Osteocyte (in vitro differentiated cells): ENCODE measurements around the gene RPS15. TPM values are rescaled to one million over a fixed set of nuclear protein-coding genes. Genes with fewer than 3 reads are reported as not detected.
A peak's percentile ranks its signal among the peaks of the same experiment; 100 is the strongest.

Source experiments
- DNase-seq: peaks from one replicate; pipeline ENCODE4 v3.0.0; 2021; ENCODE audit warnings: mixed read lengths; ENCODE audit not compliant: unreplicated experiment; ENCODE audit errors: extremely low spot score
- H3K27ac Mint-ChIP-seq: one replicate; pipeline ENCODE4 v1.8.0; 2021; ENCODE audit warnings: mild to moderate bottlenecking, mixed read lengths; ENCODE audit not compliant: unreplicated experiment
- H3K27me3 Mint-ChIP-seq: one replicate; pipeline ENCODE4 v1.8.0; 2021; ENCODE audit warnings: mixed read lengths; ENCODE audit not compliant: unreplicated experiment
- H3K36me3 Mint-ChIP-seq: one replicate; pipeline ENCODE4 v1.8.0; 2021; ENCODE audit warnings: mixed read lengths; ENCODE audit not compliant: unreplicated experiment
- H3K4me1 Mint-ChIP-seq: one replicate; pipeline ENCODE4 v1.8.0; 2021; ENCODE audit warnings: mixed read lengths; ENCODE audit not compliant: unreplicated experiment
- H3K4me3 Mint-ChIP-seq: one replicate; pipeline ENCODE4 v1.8.0; 2021; ENCODE audit warnings: mild to moderate bottlenecking, moderate library complexity, mixed read lengths; ENCODE audit not compliant: unreplicated experiment
- H3K9me3 Mint-ChIP-seq: one replicate; pipeline ENCODE4 v1.8.0; 2021; ENCODE audit warnings: mixed read lengths; ENCODE audit not compliant: unreplicated experiment
- CTCF ChIP-seq: fragments of 200-600 bp; sonication (generic); IDR thresholded peaks from 2 replicates; pipeline ENCODE4 v1.5.0; 2021; ENCODE audit warnings: antibody characterized with exemption, mild to moderate bottlenecking, moderate library complexity
- total RNA-seq: library from RNA; stranded (reverse); gene quantifications from 2 replicates; pipeline ENCODE4 v1.2.1, GENCODE V29; 2021

The RPS15 gene
- total RNA-seq, 1 donor from 2014 or later: 932 TPM

GRCh38 chr19:1478934-1479707 lies 40.9 kb downstream of the RPS15 start, which contains the start of gene C19orf25:
Gene C19orf25 (minus strand): TSS chr19:1479215. CDS start chr19:1478903, 312 bp downstream.
- H3K27ac Mint-ChIP-seq: peak within 1 kb of the TSS; percentile 97
- H3K4me1 Mint-ChIP-seq: peaks cover 17% of the 10 kb centered on the region
- no peaks in the 10 kb centered on the region for H3K27me3 Mint-ChIP-seq
- no peaks in the 10 kb centered on the region for H3K9me3 Mint-ChIP-seq
- H3K4me3 Mint-ChIP-seq: peak within 1 kb of the TSS; percentile 99
- peaks cover 2% of the 10 kb centered on the region for H3K36me3 Mint-ChIP-seq
- TF ChIP-seq CTCF: no peak
- DNase-seq: peak; percentile 97

GRCh38 chr19:1481224-1481892 lies 43.2 kb downstream of the RPS15 start:
- Mint-ChIP-seq H3K4me1 (peaks cover 17% of the 10 kb centered on the region), H3K4me3 (no peak overlapping the region), H3K27ac (no peak overlapping the region), H3K36me3 (peaks cover 2% of the 10 kb centered on the region), H3K27me3 (no peaks in the 10 kb centered on the region), H3K9me3 (no peaks in the 10 kb centered on the region)
- DNase-seq: no peak
- TF ChIP-seq CTCF: no peak

GRCh38 chr19:1481893-1482360 lies 43.7 kb downstream of the RPS15 start:
- no peak overlapping the region for H3K4me3 Mint-ChIP-seq
- peaks cover 2% of the 10 kb centered on the region for H3K36me3 Mint-ChIP-seq
- TF ChIP-seq CTCF: no peak
- H3K9me3 Mint-ChIP-seq: no peaks in the 10 kb centered on the region
- H3K27me3 Mint-ChIP-seq: no peaks in the 10 kb centered on the region
- peaks cover 16% of the 10 kb centered on the region for H3K4me1 Mint-ChIP-seq
- DNase-seq: peak; percentile 83
- H3K27ac Mint-ChIP-seq: no peak overlapping the region

GRCh38 chr19:1482361-1483130 lies 44.4 kb downstream of the RPS15 start:
- peaks cover 12% of the 10 kb centered on the region for H3K4me1 Mint-ChIP-seq
- H3K4me3 Mint-ChIP-seq: no peak overlapping the region
- peak; percentile 81 for DNase-seq
- no peak overlapping the region for H3K27ac Mint-ChIP-seq
- no peaks in the 10 kb centered on the region for H3K27me3 Mint-ChIP-seq
- TF ChIP-seq CTCF: no peak
- H3K36me3 Mint-ChIP-seq: peaks cover under 1% of the 10 kb centered on the region
- H3K9me3 Mint-ChIP-seq: no peaks in the 10 kb centered on the region
